ENCODE measurements around the gene FAM83F.

The FAM83F gene

GRCh38 chr22:39997421-39997820 lies 2.7 kb downstream of the FAM83F start:
- no peak for TF ChIP-seq CTCF (IDR thresholded peaks at IDR 0.05; ENCODE audit: poor library complexity, severe bottlenecking)
- H3K4me1 ChIP-seq (ENCODE audit: insufficient read depth, poor library complexity, severe bottlenecking) = peaks cover 62% of the 10 kb centered on the region

GRCh38 chr22:39997939-39998726 lies 3.4 kb downstream of the FAM83F start:
- Histone ChIP-seq H3K4me3 (ENCODE audit: severe bottlenecking) (no peak overlapping the region), H3K4me1 (ENCODE audit: insufficient read depth, poor library complexity, severe bottlenecking) (peaks cover 65% of the 10 kb centered on the region), H3K27ac (ENCODE audit: poor library complexity, severe bottlenecking) (peak overlapping the region; percentile 66), H3K27me3 (ENCODE audit: insufficient read depth, poor library complexity, severe bottlenecking) (no peaks in the 10 kb centered on the region), H3K36me3 (ENCODE audit: low read depth) (no peaks in the 10 kb centered on the region), H3K9me3 (ENCODE audit: severe bottlenecking) (no peaks in the 10 kb centered on the region)
- ATAC-seq (ENCODE audit: low read depth) = peak; percentile 44
- peak; percentile 79 for DNase-seq (ENCODE audit: low spot score)
- no peak for TF ChIP-seq CTCF (IDR thresholded peaks at IDR 0.05; ENCODE audit: poor library complexity, severe bottlenecking)

More at GRCh38 chr22:39997421-39997820, 2.7 kb downstream of the FAM83F start:
- ATAC-seq (ENCODE audit: low read depth) (no peak), DNase-seq (ENCODE audit: low spot score) (no peak)
- Histone ChIP-seq H3K27ac (ENCODE audit: poor library complexity, severe bottlenecking) (peak overlapping the region; percentile 66), H3K4me3 (ENCODE audit: severe bottlenecking) (no peak overlapping the region), H3K36me3 (ENCODE audit: low read depth) (no peaks in the 10 kb centered on the region), H3K9me3 (ENCODE audit: severe bottlenecking) (no peaks in the 10 kb centered on the region), H3K27me3 (ENCODE audit: insufficient read depth, poor library complexity, severe bottlenecking) (peaks cover 3% of the 10 kb centered on the region)

GRCh38 chr22:39999144-39999757 lies 4.5 kb downstream of the FAM83F start:
- H3K36me3 ChIP-seq (ENCODE audit: low read depth) = no peaks in the 10 kb centered on the region
- no peak overlapping the region for H3K4me3 ChIP-seq (ENCODE audit: severe bottlenecking)
- H3K27ac ChIP-seq (ENCODE audit: poor library complexity, severe bottlenecking) = peak overlapping the region; percentile 66
- TF ChIP-seq CTCF (IDR thresholded peaks at IDR 0.05; ENCODE audit: poor library complexity, severe bottlenecking) = no peak
- DNase-seq (ENCODE audit: low spot score) (peak; percentile 81), ATAC-seq (ENCODE audit: low read depth) (peak; percentile 27)
- no peaks in the 10 kb centered on the region for H3K27me3 ChIP-seq (ENCODE audit: insufficient read depth, poor library complexity, severe bottlenecking)
- H3K4me1 ChIP-seq (ENCODE audit: insufficient read depth, poor library complexity, severe bottlenecking) = peaks cover 65% of the 10 kb centered on the region
- H3K9me3 ChIP-seq (ENCODE audit: severe bottlenecking) = no peaks in the 10 kb centered on the region

GRCh38 chr22:40000171-40000570 lies 5.4 kb downstream of the FAM83F start:
- no peak for TF ChIP-seq CTCF (IDR thresholded peaks at IDR 0.05; ENCODE audit: poor library complexity, severe bottlenecking)

GRCh38 chr22:40001106-40001505 lies 6.4 kb downstream of the FAM83F start:
- H3K4me1 ChIP-seq (ENCODE audit: insufficient read depth, poor library complexity, severe bottlenecking) = peaks cover 77% of the 10 kb centered on the region
- no peaks in the 10 kb centered on the region for H3K36me3 ChIP-seq (ENCODE audit: low read depth)
- no peak for DNase-seq (ENCODE audit: low spot score)
- no peak overlapping the region for H3K4me3 ChIP-seq (ENCODE audit: severe bottlenecking)
- no peaks in the 10 kb centered on the region for H3K27me3 ChIP-seq (ENCODE audit: insufficient read depth, poor library complexity, severe bottlenecking)
- no peaks in the 10 kb centered on the region for H3K9me3 ChIP-seq (ENCODE audit: severe bottlenecking)
- TF ChIP-seq CTCF (IDR thresholded peaks at IDR 0.05; ENCODE audit: poor library complexity, severe bottlenecking) = no peak
- H3K27ac ChIP-seq (ENCODE audit: poor library complexity, severe bottlenecking) = peak overlapping the region; percentile 66
- no peak for ATAC-seq (ENCODE audit: low read depth)

More at GRCh38 chr22:40000171-40000570, 5.4 kb downstream of the FAM83F start:
- H3K4me1 ChIP-seq (ENCODE audit: insufficient read depth, poor library complexity, severe bottlenecking) = peaks cover 71% of the 10 kb centered on the region
- H3K36me3 ChIP-seq (ENCODE audit: low read depth) = no peaks in the 10 kb centered on the region
- no peak overlapping the region for H3K4me3 ChIP-seq (ENCODE audit: severe bottlenecking)
- ATAC-seq (ENCODE audit: low read depth) (no peak), DNase-seq (ENCODE audit: low spot score) (no peak)
- no peaks in the 10 kb centered on the region for H3K9me3 ChIP-seq (ENCODE audit: severe bottlenecking)
- peak overlapping the region; percentile 66 for H3K27ac ChIP-seq (ENCODE audit: poor library complexity, severe bottlenecking)
- no peaks in the 10 kb centered on the region for H3K27me3 ChIP-seq (ENCODE audit: insufficient read depth, poor library complexity, severe bottlenecking)
